BLaER1 treated with 17β-estradiol and CSF1 and Interleukin-3, amounts not matched to agents 10 nM and 100 nM (cell line): ENCODE data around the gene ZNF366.

ENCODE experiments used
- H3K27ac ChIP-seq, 11 experiments: shearing (Covaris generic); formaldehyde crosslinking; 2 replicates each; pipeline ENCODE4 v1.8.1; 2022
- H3K27me3 ChIP-seq, 11 experiments: shearing (Covaris generic); formaldehyde crosslinking; 2 replicates each; pipeline ENCODE4 v1.8.1; 2022
- H3K36me3 ChIP-seq, 11 experiments: shearing (Covaris generic); formaldehyde crosslinking; 2 replicates each; pipeline ENCODE4 v1.8.1; 2022
- H3K4me1 ChIP-seq, 10 experiments: shearing (Covaris generic); formaldehyde crosslinking; 2 replicates each; pipeline ENCODE4 v1.8.1; 2022
- H3K4me2 ChIP-seq, 11 experiments: shearing (Covaris generic); formaldehyde crosslinking; 2 replicates each; pipeline ENCODE4 v1.8.1; 2022
- H3K4me3 ChIP-seq, 10 experiments: shearing (Covaris generic); formaldehyde crosslinking; 2 replicates each; pipeline ENCODE4 v1.8.1; 2022
- H3K9ac ChIP-seq, 11 experiments: shearing (Covaris generic); formaldehyde crosslinking; 2 replicates each; pipeline ENCODE4 v1.8.1; 2022
- H3K9me3 ChIP-seq, 11 experiments: shearing (Covaris generic); formaldehyde crosslinking; replicated peaks in 1 of 11; 2 replicates each; pipeline ENCODE4 v1.8.1; 2022
- H4K20me1 ChIP-seq, 11 experiments: shearing (Covaris generic); formaldehyde crosslinking; 2 replicates each; pipeline ENCODE4 v1.8.1; 2022
- Cebpa-rat ChIP-seq, 11 experiments: shearing (Covaris generic); IDR thresholded peaks; 2 replicates each; pipeline ENCODE4 v1.8.1; 2022

The ZNF366 gene

DNA sequence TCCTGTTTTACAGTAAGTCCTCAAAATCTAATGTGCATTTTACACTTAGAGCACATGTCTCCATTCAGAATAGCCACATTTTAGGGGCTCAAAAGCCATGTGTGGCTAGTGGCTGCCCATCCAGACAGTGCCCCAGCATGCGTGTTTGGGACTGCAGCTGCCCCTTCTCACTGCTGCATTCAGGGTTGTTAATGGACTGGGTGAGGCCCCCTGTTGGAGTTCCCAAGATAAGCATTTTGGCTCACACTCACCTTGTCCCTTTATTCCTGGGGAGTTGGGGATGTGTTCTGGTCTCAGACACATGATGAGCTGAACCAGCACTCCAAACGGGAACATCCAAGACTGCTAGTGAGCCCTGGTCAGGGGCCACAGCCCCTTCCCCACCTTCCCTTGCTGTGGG lies 22.2 kb upstream of the ZNF366 start:
- TF ChIP-seq Cebpa-rat (IDR thresholded peaks at IDR 0.05), result no peak
- Histone ChIP-seq H3K4me2 (no peak overlapping the region), H3K36me3 (no peaks in the 10 kb centered on the region; a peak in 1 of 22 replicates), H3K4me1 (peaks cover 0 to 23% (median 19%) of the 10 kb centered on the region in 10 experiments; a peak in 17 of 20 replicates), H3K27ac (no peak overlapping the region), H3K4me3 (no peak overlapping the region), H4K20me1 (no peaks in the 10 kb centered on the region), H3K9ac (no peak overlapping the region), H3K9me3 (peaks cover 10 to 29% (median 21%) of the 10 kb centered on the region in 11 experiments), H3K27me3 (no peaks in the 10 kb centered on the region)

DNA sequence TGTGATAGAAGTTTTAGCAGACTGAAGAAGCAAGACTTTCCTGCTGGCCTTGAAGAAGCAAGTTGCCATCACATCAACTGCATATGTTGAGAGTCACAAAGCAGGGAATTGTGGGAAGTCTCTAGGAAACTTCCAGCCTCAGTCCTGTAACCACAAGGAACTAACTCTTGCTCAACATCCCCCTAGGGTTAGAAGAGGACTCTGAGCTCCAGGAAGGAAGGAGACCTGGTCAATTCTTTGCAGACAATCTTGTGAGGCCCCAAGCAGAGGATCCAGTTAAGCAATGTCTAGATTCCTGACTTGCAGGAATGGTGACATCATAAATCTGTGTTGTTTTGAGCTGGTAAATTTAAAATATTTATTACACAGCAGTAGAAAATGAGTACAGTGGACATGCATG lies 18.6 kb upstream of the ZNF366 start:
- H3K27ac ChIP-seq, result peak overlapping the region in 8 of 11 experiments; percentile 33 to 70 (median 54); a peak in 15 of 22 replicates
- H3K36me3 ChIP-seq, result no peaks in the 10 kb centered on the region; a peak in 1 of 22 replicates
- H3K4me3 ChIP-seq, result no peak overlapping the region
- H3K27me3 ChIP-seq, result no peaks in the 10 kb centered on the region
- peaks cover 8 to 14% (median 9%) of the 10 kb centered on the region in 11 experiments for H3K9me3 ChIP-seq
- no peaks in the 10 kb centered on the region for H4K20me1 ChIP-seq
- peak overlapping the region in 10 of 11 experiments; percentile 5 to 86 (median 64); a peak in 19 of 22 replicates for H3K4me2 ChIP-seq
- TF ChIP-seq Cebpa-rat (IDR thresholded peaks at IDR 0.05), result peak in 8 of 11 experiments; percentile 42 to 76 (median 67); a peak in 13 of 22 replicates
- peaks cover 0 to 23% (median 19%) of the 10 kb centered on the region in 10 experiments; a peak in 17 of 20 replicates for H3K4me1 ChIP-seq
- H3K9ac ChIP-seq, result peak overlapping the region in 1 of 11 experiments; percentile 22; a peak in 2 of 22 replicates

DNA sequence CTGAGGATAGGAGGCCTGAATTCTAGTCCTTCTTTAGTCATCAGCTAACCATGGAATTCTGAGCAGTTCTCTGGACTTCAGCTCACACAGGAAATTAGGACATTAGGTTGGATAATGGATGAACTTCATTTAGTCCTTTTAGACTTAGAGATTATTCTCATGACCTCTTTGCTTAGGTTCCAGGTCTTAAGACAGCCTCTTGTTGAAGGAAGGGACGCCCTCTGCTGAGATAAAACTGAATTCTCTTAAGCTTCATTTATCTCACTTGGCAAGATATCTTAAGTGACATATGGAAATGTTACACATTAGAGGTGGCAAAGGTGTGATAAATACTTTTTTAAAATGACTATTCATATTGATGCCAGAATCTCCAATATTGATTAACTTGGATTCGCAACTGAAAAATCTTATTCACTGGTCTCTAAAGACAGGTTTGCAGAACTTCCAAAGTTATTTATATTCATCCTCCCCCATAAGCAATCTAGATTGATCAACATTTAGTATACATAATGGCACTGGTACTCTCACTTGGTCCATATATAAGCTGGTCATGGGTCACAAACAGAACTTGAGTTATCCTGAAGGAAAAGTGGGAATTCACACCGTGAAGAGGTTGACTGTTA lies 16.9 kb upstream of the ZNF366 start:
- Histone ChIP-seq H3K4me1 (peaks cover 0 to 26% (median 22%) of the 10 kb centered on the region in 10 experiments; a peak in 17 of 20 replicates), H3K4me2 (no peak overlapping the region), H3K4me3 (no peak overlapping the region), H3K27me3 (no peaks in the 10 kb centered on the region), H3K9me3 (peaks cover 9 to 29% (median 22%) of the 10 kb centered on the region in 11 experiments), H3K9ac (no peak overlapping the region), H3K36me3 (no peaks in the 10 kb centered on the region; a peak in 2 of 22 replicates), H3K27ac (no peak overlapping the region), H4K20me1 (no peaks in the 10 kb centered on the region)
- no peak for TF ChIP-seq Cebpa-rat (IDR thresholded peaks at IDR 0.05)

DNA sequence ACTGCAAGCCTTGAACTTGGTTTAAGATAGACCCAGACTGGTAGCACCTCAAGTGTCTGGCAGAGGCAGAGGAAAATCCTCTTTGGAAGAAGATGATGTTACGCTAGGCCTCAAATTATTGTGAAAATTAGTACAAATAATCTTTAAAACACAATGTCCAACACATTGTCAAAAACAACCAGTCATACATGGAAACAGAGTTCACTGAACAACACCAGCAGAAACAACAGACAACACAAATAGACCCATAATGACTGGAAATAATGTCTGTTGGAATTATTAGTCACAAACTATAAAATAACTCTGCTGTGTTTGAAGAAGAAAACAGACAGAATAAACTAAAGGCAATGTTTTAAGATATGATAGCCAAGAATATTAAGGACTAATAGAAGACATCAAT lies 15.4 kb upstream of the ZNF366 start:
- TF ChIP-seq Cebpa-rat (IDR thresholded peaks at IDR 0.05), result no peak
- H3K4me1 ChIP-seq, result peaks cover 10 to 41% (median 37%) of the 10 kb centered on the region in 10 experiments
- no peak overlapping the region for H3K9ac ChIP-seq
- no peak overlapping the region for H3K27ac ChIP-seq
- H3K27me3 ChIP-seq, result no peaks in the 10 kb centered on the region
- H3K36me3 ChIP-seq, result no peaks in the 10 kb centered on the region; a peak in 2 of 22 replicates
- H3K4me3 ChIP-seq, result no peak overlapping the region
- no peaks in the 10 kb centered on the region for H4K20me1 ChIP-seq
- H3K4me2 ChIP-seq, result no peak overlapping the region
- H3K9me3 ChIP-seq, result peaks cover 9 to 37% (median 30%) of the 10 kb centered on the region in 11 experiments

DNA sequence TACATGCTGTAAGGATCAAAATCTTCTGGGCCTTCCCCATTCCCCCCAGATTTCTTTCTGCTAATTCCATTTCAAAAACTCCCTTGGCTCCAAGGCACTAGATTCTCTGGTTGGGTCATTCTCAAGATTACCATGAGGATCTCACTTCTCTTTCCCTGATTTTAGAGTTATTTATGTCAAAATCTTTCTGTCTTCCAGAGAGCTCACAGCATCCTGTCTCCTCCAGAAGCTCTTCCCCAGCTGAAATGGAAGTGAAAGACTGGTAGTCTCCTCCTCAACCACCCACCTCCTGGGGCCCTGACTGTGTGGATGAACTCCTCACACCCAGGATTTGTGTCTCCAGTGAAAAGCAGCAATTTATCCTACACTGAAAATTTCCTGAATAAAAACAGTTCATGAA lies 11.9 kb upstream of the ZNF366 start:
- no peaks in the 10 kb centered on the region for H4K20me1 ChIP-seq
- H3K27ac ChIP-seq, result peak overlapping the region in 1 of 11 experiments; percentile 48; a peak in 1 of 22 replicates
- no peaks in the 10 kb centered on the region for H3K27me3 ChIP-seq
- H3K9ac ChIP-seq, result no peak overlapping the region
- no peak overlapping the region for H3K4me3 ChIP-seq
- peaks cover 9 to 37% (median 30%) of the 10 kb centered on the region in 11 experiments for H3K9me3 ChIP-seq
- peaks cover 13 to 29% (median 21%) of the 10 kb centered on the region in 10 experiments for H3K4me1 ChIP-seq
- TF ChIP-seq Cebpa-rat (IDR thresholded peaks at IDR 0.05), result no peak
- H3K36me3 ChIP-seq, result no peaks in the 10 kb centered on the region; a peak in 2 of 22 replicates
- peak overlapping the region in 3 of 11 experiments; percentile 6 to 63 (median 60); a peak in 6 of 22 replicates for H3K4me2 ChIP-seq

DNA sequence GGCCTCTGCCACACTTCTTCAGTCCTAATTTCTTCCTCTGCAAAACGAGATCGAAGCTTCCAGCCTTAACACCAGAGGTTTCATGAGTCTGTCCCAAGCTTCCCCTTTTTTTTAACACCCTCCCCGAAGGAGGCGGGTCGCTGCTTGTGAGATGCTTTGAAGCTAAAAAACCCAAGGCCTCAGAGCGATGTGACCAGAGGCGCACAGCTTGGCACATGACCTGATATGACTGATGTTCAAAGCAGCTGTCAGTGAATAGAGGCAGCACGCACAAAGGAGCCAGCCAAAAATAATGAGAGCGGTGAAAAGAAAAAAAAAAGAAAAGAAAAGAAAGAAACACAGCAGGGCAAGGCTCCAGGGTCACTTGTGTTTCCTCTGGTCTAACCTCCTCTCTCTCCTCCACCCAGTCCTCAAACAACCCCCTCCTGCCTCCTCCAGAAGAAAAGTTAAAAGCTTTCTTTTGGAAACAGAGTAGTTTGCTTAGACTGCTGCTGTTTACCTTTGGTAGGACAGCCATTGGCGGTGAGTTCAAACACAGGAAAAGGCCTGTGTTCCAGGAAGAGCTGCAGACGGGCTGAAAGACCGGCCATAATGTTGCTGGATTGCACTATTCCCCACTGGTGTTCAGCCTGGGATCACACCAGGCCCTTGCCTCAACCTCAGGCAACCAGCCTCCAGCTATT lies 10.9 kb upstream of the ZNF366 start:
- Histone ChIP-seq H3K27me3 (no peaks in the 10 kb centered on the region), H3K4me3 (no peak overlapping the region), H3K27ac (peak overlapping the region in 8 of 11 experiments; percentile 16 to 63 (median 50); a peak in 13 of 22 replicates), H3K9ac (peak overlapping the region in 2 of 11 experiments; percentile 4 to 41; a peak in 1 of 22 replicates), H3K4me2 (peak overlapping the region; percentile 8 to 63 (median 41); a peak in 21 of 22 replicates), H3K36me3 (no peaks in the 10 kb centered on the region; a peak in 2 of 22 replicates), H3K4me1 (peaks cover 13 to 29% (median 21%) of the 10 kb centered on the region in 10 experiments), H4K20me1 (no peaks in the 10 kb centered on the region), H3K9me3 (peaks cover 9 to 37% (median 30%) of the 10 kb centered on the region in 11 experiments)
- TF ChIP-seq Cebpa-rat (IDR thresholded peaks at IDR 0.05), result no peak

DNA sequence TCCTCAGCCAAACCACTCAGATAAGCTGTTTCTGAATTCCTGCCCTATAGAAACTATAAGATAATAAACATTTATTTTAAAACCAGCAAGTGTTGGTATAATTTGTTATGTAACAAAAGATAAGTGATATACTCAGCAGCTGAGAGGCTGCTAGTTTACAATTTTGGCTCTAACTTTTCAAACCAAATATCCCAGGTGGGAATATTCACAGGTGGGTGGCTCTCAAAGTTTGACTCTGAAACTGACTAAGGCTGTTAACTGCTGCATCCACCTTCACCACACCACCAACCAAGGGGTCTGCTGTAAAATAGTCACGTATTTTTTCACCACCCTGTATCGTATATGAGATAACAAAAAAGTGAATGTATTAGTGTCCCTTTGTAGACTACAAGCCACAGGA lies 9.7 kb upstream of the ZNF366 start:
- no peak overlapping the region for H3K27ac ChIP-seq
- H3K9ac ChIP-seq, result no peak overlapping the region
- no peak overlapping the region for H3K4me3 ChIP-seq
- no peaks in the 10 kb centered on the region for H3K27me3 ChIP-seq
- H3K4me2 ChIP-seq, result 0 out of 22 replicates have a peak overlapping the region, but pooled peaks of 2 of the 11 experiments have one; percentile 37 to 60
- no peaks in the 10 kb centered on the region; a peak in 1 of 22 replicates for H3K36me3 ChIP-seq
- no peaks in the 10 kb centered on the region for H4K20me1 ChIP-seq
- H3K4me1 ChIP-seq, result peaks cover 13 to 31% (median 21%) of the 10 kb centered on the region in 10 experiments
- TF ChIP-seq Cebpa-rat (IDR thresholded peaks at IDR 0.05), result no peak
- H3K9me3 ChIP-seq, result peaks cover 0 to 26% (median 21%) of the 10 kb centered on the region in 11 experiments; a peak in 19 of 22 replicates

DNA sequence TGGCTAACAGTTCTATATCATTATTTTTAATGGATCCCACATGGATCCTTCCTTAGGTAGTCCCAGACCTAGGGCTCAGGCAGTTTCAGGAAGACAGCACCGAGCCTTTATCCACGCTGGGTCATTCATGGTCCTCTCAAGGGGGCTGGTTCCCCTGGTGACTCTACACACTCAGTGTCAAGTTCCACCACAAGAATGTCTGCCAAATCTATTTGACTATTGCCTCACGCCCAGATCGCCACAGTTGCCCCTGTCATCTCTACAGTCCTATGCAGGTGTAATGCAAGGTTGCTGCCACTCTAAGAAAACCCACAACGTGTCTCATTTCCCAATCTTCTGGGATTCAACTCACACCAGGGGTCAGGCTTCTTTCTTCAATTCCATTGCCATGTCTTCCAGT lies 8.0 kb upstream of the ZNF366 start:
- Histone ChIP-seq H3K4me2 (no peak overlapping the region), H3K36me3 (no peaks in the 10 kb centered on the region; a peak in 1 of 22 replicates), H4K20me1 (no peaks in the 10 kb centered on the region), H3K9me3 (peaks cover 0 to 20% (median 17%) of the 10 kb centered on the region in 11 experiments; a peak in 19 of 22 replicates), H3K4me1 (peaks cover 23 to 48% (median 37%) of the 10 kb centered on the region in 10 experiments), H3K4me3 (no peak overlapping the region), H3K27ac (no peak overlapping the region), H3K9ac (no peak overlapping the region), H3K27me3 (no peaks in the 10 kb centered on the region)
- TF ChIP-seq Cebpa-rat (IDR thresholded peaks at IDR 0.05), result no peak

DNA sequence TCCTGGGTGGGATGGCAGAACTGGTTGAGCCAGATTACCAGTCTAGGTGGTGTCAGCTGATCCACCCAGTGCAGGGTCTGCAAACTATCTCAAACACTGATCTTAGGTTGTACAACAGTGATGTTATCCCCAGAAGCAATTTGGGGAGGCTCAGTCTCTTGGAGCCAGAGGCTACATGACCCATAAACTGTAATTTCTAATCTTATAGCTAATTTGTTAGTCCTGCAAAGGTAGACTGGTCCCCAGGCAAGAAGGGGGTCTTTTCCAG lies 5.3 kb upstream of the ZNF366 start:
- no peaks in the 10 kb centered on the region for H3K27me3 ChIP-seq
- H3K36me3 ChIP-seq, result no peaks in the 10 kb centered on the region

More for the DNA sequence above, 5.3 kb upstream of the ZNF366 start:
- Histone ChIP-seq H3K4me2 (no peak overlapping the region), H3K9ac (no peak overlapping the region), H3K4me3 (no peak overlapping the region), H3K4me1 (peaks cover 22 to 53% (median 38%) of the 10 kb centered on the region in 10 experiments), H4K20me1 (no peaks in the 10 kb centered on the region), H3K9me3 (0 out of 22 replicates have a peak, but pooled peaks cover 0 to 8% (median 0%) of the 10 kb centered on the region in 11 experiments), H3K27ac (no peak overlapping the region)
- no peak for TF ChIP-seq Cebpa-rat (IDR thresholded peaks at IDR 0.05)
